K562 (cell line): ENCODE data around the gene NACC1. TPM values are rescaled to one million over a fixed set of nuclear protein-coding genes. Genes with fewer than 3 reads are reported as not detected.

Source experiments
- ARID1B ChIP-seq: fragments of 450-650 bp; IDR thresholded peaks from 2 replicates; pipeline ENCODE4 v1.6.1; 2016; ENCODE audit warnings: antibody characterized with exemption, mild to moderate bottlenecking, inconsistent platforms
- C11orf30 ChIP-seq: fragments of 450-650 bp; IDR thresholded peaks from 2 replicates; pipeline ENCODE4 v1.6.1; 2016; ENCODE audit warnings: low read depth, mild to moderate bottlenecking
- CAMTA2 ChIP-seq: fragments of 250-450 bp; sonication (Bioruptor Pico); conservative IDR thresholded peaks from 2 replicates; pipeline ENCODE4 v1.5.1; 2022
- CBFA2T3 ChIP-seq: fragments of 450-650 bp; IDR thresholded peaks from 2 replicates; pipeline ENCODE4 v1.6.1; 2017
- CBX2 ChIP-seq: fragments of 200-600 bp; sonication (generic); IDR thresholded peaks from one replicate; pipeline ENCODE4 v1.6.1; 2012; ENCODE audit warnings: mild to moderate bottlenecking, low read length, inconsistent platforms; ENCODE audit not compliant: insufficient read depth, poor library complexity, severe bottlenecking
- DACH1 ChIP-seq: fragments of 450-650 bp; IDR thresholded peaks from 2 replicates; pipeline ENCODE4 v1.6.1; 2018; ENCODE audit not compliant: partially characterized antibody
- DEAF1 ChIP-seq: fragments of 450-650 bp; formaldehyde crosslinking; IDR thresholded peaks from 2 replicates; pipeline ENCODE4 v1.4.0; 2020; ENCODE audit warnings: mild to moderate bottlenecking, moderate library complexity
- DPF2 ChIP-seq: fragments of 450-650 bp; IDR thresholded peaks from 2 replicates; pipeline ENCODE4 v1.6.1; 2016
- GTF2E2 ChIP-seq: fragments of 200-800 bp; sonication (Bioruptor generic); IDR thresholded peaks from 2 replicates; pipeline ENCODE4 v1.6.1; 2016; ENCODE audit warnings: missing genetic modification characterization, missing compliant biosample characterization
- MAFG ChIP-seq: fragments of 450-650 bp; conservative IDR thresholded peaks from 2 replicates; pipeline ENCODE4 v1.6.1; 2016; ENCODE audit warnings: missing genetic modification characterization, missing compliant biosample characterization
- MBD2 ChIP-seq: sonication (generic); IDR thresholded peaks from 2 replicates; pipeline ENCODE4 v1.6.1; 2016; ENCODE audit warnings: low read depth, borderline replicate concordance
- MTF1 ChIP-seq: fragments of 250-450 bp; sonication (Bioruptor Pico); IDR thresholded peaks from 2 replicates; pipeline ENCODE4 v1.9.0; 2021; ENCODE audit warnings: moderate library complexity, mild to moderate bottlenecking, inconsistent platforms, borderline replicate concordance
- NFATC3 ChIP-seq: fragments of 450-650 bp; IDR thresholded peaks from 2 replicates; pipeline ENCODE4 v1.6.1; 2017; ENCODE audit warnings: mild to moderate bottlenecking
- NFYB ChIP-seq: IDR thresholded peaks from 2 replicates; pipeline ENCODE4 v1.6.1; 2011; ENCODE audit warnings: mild to moderate bottlenecking, moderate library complexity; ENCODE audit not compliant: insufficient read length; ENCODE audit errors: extremely low read depth
- NONO ChIP-seq, 2 experiments: fragments of 200-400 bp in 1 of 2; fragments of 450-650 bp in 1 of 2; formaldehyde crosslinking in 1 of 2; IDR thresholded peaks; 2 replicates each; pipeline ENCODE4 v1.6.1; 2017; ENCODE audit warnings: low read depth in 2 of 2, mild to moderate bottlenecking in 2 of 2, moderate library complexity in 2 of 2, low read length in 1 of 2
- OTX1 ChIP-seq: fragments of 450-650 bp; formaldehyde crosslinking; IDR thresholded peaks from 2 replicates; pipeline ENCODE4 v1.4.0; 2022; ENCODE audit warnings: mild to moderate bottlenecking
- PHB ChIP-seq: fragments of 250-450 bp; sonication (Bioruptor Pico); IDR thresholded peaks from 2 replicates; pipeline ENCODE4 v1.5.0; 2021
- POLR2B ChIP-seq: fragments of 450-650 bp; IDR thresholded peaks from 2 replicates; pipeline ENCODE4 v1.6.1; 2018; ENCODE audit warnings: low read depth; ENCODE audit not compliant: partially characterized antibody
- TAF7 ChIP-seq: fragments of 450-650 bp; IDR thresholded peaks from 2 replicates; pipeline ENCODE4 v1.6.1; 2016; ENCODE audit warnings: missing genetic modification characterization, missing compliant biosample characterization
- TFAP4 ChIP-seq: sonication (generic); formaldehyde crosslinking; IDR thresholded peaks from 2 replicates; pipeline ENCODE4 v1.8.0; 2022; ENCODE audit warnings: missing genetic modification reagents, mild to moderate bottlenecking, moderate library complexity, borderline replicate concordance
- ZBTB9 ChIP-seq: fragments of 450-650 bp; formaldehyde crosslinking; IDR thresholded peaks from 2 replicates; pipeline ENCODE4 v1.4.0; 2020; ENCODE audit warnings: mild to moderate bottlenecking, moderate library complexity
- ZNF12 ChIP-seq: sonication (generic); formaldehyde crosslinking; IDR thresholded peaks from 2 replicates; pipeline ENCODE4 v1.4.0; 2020; ENCODE audit warnings: mild to moderate bottlenecking, missing genetic modification reagents
- ZNF277 ChIP-seq: fragments of 250-450 bp; sonication (Bioruptor Pico); IDR thresholded peaks from 2 replicates; pipeline ENCODE4 v1.8.0; 2022; ENCODE audit warnings: inconsistent platforms, mild to moderate bottlenecking, moderate library complexity, borderline replicate concordance
- ZNF512 ChIP-seq: IDR thresholded peaks from 2 replicates; pipeline ENCODE4 v1.6.1; 2016; ENCODE audit warnings: missing genetic modification characterization, missing compliant biosample characterization
- polyA plus RNA-seq, 8 experiments: library from polyadenylated mRNA; depleted of rRNA in 4 of 8; stranded (reverse) in 5 of 8; unstranded in 3 of 8; fragments of >200 nt; fragmentation: Nextera tagmentation in 2 of 8; fragmentation: Illumina TruSeq in 1 of 8; extraction: Ambion mirVana in 2 of 8; extraction: Trizol in 1 of 8; gene quantifications; 2 replicates each; pipeline versions ENCODE4 v1.2.1 to v1.2.3, GENCODE V29; 2011 to 2014; ENCODE audit warnings: inconsistent platforms in 1 of 8, missing spikeins in 1 of 8
- total RNA-seq, 7 experiments: library from RNA; depleted of rRNA in 6 of 7; stranded (reverse); fragments of >200 nt in 6 of 7; fragmentation: Illumina TruSeq in 2 of 7; extraction: Trizol in 2 of 7; gene quantifications; 2 replicates each; pipeline versions ENCODE4 v1.2.1 to v1.2.3, GENCODE V29; 2011 to 2021; ENCODE audit warnings: low replicate concordance in 1 of 7

NACC1 gene
- total and polyA plus RNA-seq, 9 of the 15 experiments (the other 6 are each of a cell fraction or from before 2014, with no cell fraction given): 0.04 to 96.6 (median 25.8) TPM

- TF ChIP-seq CAMTA2 (CRISPR knock-in tag) (no peak), NFYB (no peak), C11orf30 (no peak), GTF2E2 (tag) (no peak), NONO (IDR thresholded peaks at IDR 0.05; ENCODE audit: low read depth in 2 of 2, low read length in 1 of 2) (no peak), MTF1 (no peak), ZNF512 (peak; percentile 89), CBX2 (no peak), POLR2B (peak; percentile 40), CBFA2T3 (no peak), DEAF1 (0 out of 2 replicates have a peak, but pooled peaks have one; percentile 39), TAF7 (no peak), ZNF277 (no peak), OTX1 (no peak), MBD2 (no peak), DACH1 (no peak), DPF2 (0 out of 2 replicates have a peak, but pooled peaks have one; percentile 35), NFATC3 (no peak), ZBTB9 (CRISPR knock-in tag) (no peak), TFAP4 (no peak), ARID1B (no peak), MAFG (0 out of 2 replicates have a peak, but pooled peaks have one; percentile 7), ZNF12 (CRISPR knock-in tag) (no peak), PHB (CRISPR knock-in tag) (no peak)
Observed at GRCh38 chr19:13097033-13097462, 21.0 kb upstream of the NACC1 start (continued).
